GM19043 (cell line): ENCODE data around the gene EXT2.

Source experiments
- ATAC-seq: cut with Tn5 transposase; IDR thresholded peaks from one replicate; pipeline ENCODE4 v1.9.1; 2021; ENCODE audit warnings: low read depth; ENCODE audit not compliant: unreplicated experiment

The EXT2 gene

GRCh38 chr11:44128729-44129128 lies 33.3 kb downstream of the EXT2 start:
- ATAC-seq, result no peak

GRCh38 chr11:44130751-44131150 lies 35.3 kb downstream of the EXT2 start:
- no peak for ATAC-seq

GRCh38 chr11:44133335-44133946 lies 38.0 kb downstream of the EXT2 start:
- no peak for ATAC-seq

GRCh38 chr11:44134625-44135024 lies 39.1 kb downstream of the EXT2 start:
- ATAC-seq, result no peak

GRCh38 chr11:44136176-44136945 lies 40.9 kb downstream of the EXT2 start:
- ATAC-seq, result no peak

GRCh38 chr11:44137057-44137456 lies 41.6 kb downstream of the EXT2 start:
- ATAC-seq, result no peak

- no peak for ATAC-seq
These were observed 42.8 kb downstream of the EXT2 start for GRCh38 chr11:44138286-44138685.

GRCh38 chr11:44138980-44139379 lies 43.5 kb downstream of the EXT2 start:
- ATAC-seq, result no peak

- no peak for ATAC-seq
These were observed 44.3 kb downstream of the EXT2 start for GRCh38 chr11:44139565-44140330.

- ATAC-seq, result no peak
These were observed 44.9 kb downstream of the EXT2 start for GRCh38 chr11:44140372-44140771.

- ATAC-seq, result no peak
These were observed 45.3 kb downstream of the EXT2 start for GRCh38 chr11:44140805-44141204.

- ATAC-seq, result no peak
These were observed 48.8 kb downstream of the EXT2 start for GRCh38 chr11:44143987-44144909.

- no peak for ATAC-seq
These were observed 49.7 kb downstream of the EXT2 start for GRCh38 chr11:44145011-44145775.

GRCh38 chr11:44146931-44147330 lies 51.5 kb downstream of the EXT2 start:
- ATAC-seq, result no peak

GRCh38 chr11:44147751-44148150 lies 52.3 kb downstream of the EXT2 start:
- no peak for ATAC-seq

- no peak for ATAC-seq
These were observed 54.2 kb downstream of the EXT2 start for GRCh38 chr11:44149651-44150050.

- no peak for ATAC-seq
These were observed 54.9 kb downstream of the EXT2 start for GRCh38 chr11:44150401-44150800.

- no peak for ATAC-seq
These were observed 61.5 kb downstream of the EXT2 start for GRCh38 chr11:44157019-44157418.

- no peak for ATAC-seq
These were observed 62.9 kb downstream of the EXT2 start for GRCh38 chr11:44158384-44158783.
